Mononuclear cell (primary cell): ENCODE measurements around the gene LZTS3. TPM values are rescaled to one million over a fixed set of nuclear protein-coding genes. Genes with fewer than 3 reads are reported as not detected.
"Not testable (repeated sequence)": the region's sequence is repeated elsewhere in the genome, so short reads cannot be mapped to it uniquely, and the experiment has no call there.

Experiments
- H3K27me3 ChIP-seq: 2 replicates; pipeline ENCODE4 v1.6.0; 2011; ENCODE audit warnings: low read length, control low read depth; ENCODE audit not compliant: insufficient read depth
- H3K4me1 ChIP-seq: 2 replicates; pipeline ENCODE4 v1.5.1; 2011; ENCODE audit warnings: mild to moderate bottlenecking, low read length, control low read depth; ENCODE audit not compliant: insufficient read depth
- H3K4me3 ChIP-seq: 2 replicates; pipeline ENCODE4 v1.5.1; 2011; ENCODE audit warnings: mild to moderate bottlenecking, low read length, moderate library complexity
- H3K9me3 ChIP-seq: 2 replicates; pipeline ENCODE4 v1.5.1; 2011; ENCODE audit warnings: low read depth, mild to moderate bottlenecking, control low read depth, low read length
- total RNA-seq: library from RNA; depleted of rRNA; stranded (reverse); fragments of >200 nt; gene quantifications from one replicate; pipeline ENCODE4 v1.2.3, GENCODE V29; 2012

Gene LZTS3
- total RNA-seq, 1 donor = 17.6 TPM

DNA sequence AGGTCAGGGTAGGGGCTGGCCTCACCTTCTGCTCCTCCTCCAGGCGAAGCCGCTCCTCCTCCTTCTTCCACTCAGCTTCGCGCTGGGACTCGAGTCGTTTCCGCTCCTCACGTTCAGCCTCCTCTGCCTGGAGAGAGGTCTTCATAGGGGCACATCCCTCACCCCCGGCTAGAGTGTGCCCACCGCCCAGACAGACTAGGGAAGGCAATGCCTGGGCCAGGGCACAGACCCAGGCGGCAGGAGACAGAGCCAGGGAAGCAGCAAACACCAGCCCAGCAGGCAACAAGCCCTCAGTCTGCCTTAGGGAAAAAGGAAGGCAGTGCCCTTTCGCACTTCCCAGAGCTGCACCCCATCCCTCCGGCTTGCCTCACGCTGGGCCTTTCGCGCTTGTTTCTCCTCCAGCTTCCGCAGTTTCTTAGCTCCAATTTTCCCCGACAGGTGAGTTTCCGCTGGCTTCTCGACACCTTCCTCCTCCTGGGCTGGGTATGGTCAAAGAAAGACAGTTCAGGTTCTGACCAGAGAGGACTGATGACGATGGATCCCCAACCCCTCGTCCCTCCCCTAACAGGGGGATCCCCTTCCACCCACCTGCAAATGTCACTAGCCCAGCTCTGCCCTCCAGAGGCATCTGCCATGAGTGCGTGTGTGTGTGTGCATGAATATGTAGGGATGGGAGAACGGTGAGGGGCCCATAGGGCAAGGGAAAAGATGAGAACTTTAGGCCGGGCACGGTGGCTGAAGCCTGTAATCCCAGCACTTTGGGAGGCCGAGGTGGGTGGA lies 26.8 kb upstream of the LZTS3 start:
- peaks cover 12% of the 10 kb centered on the region for H3K4me1 ChIP-seq
- H3K27me3 ChIP-seq = no peaks in the 10 kb centered on the region
- H3K9me3 ChIP-seq = no peaks in the 10 kb centered on the region
- no peak overlapping the region for H3K4me3 ChIP-seq

DNA sequence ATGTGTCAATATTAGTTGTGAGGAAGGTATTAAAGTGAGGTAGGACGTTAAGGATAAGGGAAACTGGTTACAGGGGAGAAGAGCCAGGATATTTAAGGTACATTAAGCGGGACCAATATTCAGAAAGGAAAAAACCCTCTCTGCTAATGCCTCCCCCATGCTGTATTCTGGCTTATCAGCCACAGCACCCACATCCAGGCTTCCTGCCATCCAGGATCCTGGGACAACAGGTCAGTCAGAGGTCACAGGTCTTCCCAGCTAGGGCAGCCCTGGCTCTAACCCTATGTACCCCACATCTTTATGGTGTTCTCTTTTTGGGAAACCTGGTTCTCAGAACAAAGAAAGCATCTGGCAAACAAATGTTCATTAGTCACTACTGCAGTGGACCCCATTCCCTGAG lies 25.9 kb upstream of the LZTS3 start:
- H3K4me1 ChIP-seq = peaks cover 12% of the 10 kb centered on the region
- no peaks in the 10 kb centered on the region for H3K9me3 ChIP-seq
- H3K27me3 ChIP-seq = no peaks in the 10 kb centered on the region
- H3K4me3 ChIP-seq = no peak overlapping the region

DNA sequence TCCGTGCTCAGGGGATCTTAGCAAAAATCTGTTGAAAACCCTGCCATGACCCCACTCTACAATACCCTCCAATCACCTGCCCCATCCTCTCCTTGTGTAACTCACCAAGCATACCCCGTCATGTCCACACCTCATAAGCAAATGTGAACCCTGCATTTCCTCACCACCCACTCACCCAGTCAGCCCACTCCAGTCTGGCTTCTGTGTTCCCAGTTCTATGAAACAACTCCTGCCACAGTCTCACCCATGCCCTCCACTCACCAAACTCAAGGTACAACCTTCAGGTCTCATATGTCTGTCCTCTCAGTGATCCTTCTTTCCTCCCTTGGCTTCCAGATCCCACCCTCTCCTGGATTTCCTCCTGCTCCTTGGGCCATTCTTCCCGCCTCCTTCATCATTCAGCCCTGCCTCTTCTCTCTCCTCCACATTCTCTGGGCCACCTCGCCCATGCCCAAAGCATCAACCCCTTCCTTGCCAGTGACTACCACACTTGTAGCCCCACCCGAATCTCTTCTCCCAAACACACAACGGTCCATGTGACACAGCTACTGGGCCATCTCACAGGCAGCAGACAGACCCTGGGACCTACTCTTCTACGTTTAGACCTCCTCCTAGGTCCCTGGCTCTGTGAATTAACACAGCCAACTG lies 22.4 kb upstream of the LZTS3 start:
- no peaks in the 10 kb centered on the region for H3K9me3 ChIP-seq
- H3K4me1 ChIP-seq = no peaks in the 10 kb centered on the region
- H3K4me3 ChIP-seq = no peak overlapping the region
- no peaks in the 10 kb centered on the region for H3K27me3 ChIP-seq

DNA sequence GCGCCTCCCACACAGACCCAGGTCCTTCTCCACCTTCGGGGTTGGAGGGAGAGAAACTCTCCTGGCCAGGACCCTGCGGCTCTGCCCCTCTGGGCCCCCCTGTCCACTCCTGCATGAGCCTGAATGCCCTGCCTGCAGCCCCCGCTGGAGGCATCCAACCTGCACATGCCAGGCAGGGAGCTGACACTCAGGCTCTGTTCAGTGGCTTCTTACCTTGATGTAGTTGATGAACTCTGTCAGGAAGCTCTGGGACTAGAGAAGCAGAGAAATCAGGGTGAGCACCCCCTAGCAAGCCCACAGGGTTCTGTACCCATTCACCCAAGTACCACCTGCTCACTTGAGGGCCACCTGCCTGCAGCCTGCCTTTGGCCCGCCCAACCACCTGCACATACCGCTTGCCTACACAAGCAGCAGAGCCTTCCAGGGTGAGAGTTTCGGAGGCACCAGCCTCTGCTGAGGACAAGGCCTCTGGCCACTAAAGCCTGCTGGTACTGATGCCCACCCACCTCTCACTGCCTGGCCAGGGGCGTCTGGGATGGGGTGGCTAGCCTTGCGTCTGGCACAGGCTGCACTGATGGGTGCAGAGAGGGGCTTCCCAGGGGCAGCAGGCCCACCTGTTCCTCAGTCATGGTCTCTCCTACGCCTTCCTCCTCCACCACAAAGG lies 21.4 kb upstream of the LZTS3 start:
- Histone ChIP-seq H3K27me3 (no peaks in the 10 kb centered on the region), H3K4me1 (no peaks in the 10 kb centered on the region), H3K4me3 (no peak overlapping the region), H3K9me3 (no peaks in the 10 kb centered on the region)

- Histone ChIP-seq H3K4me3 (no peak overlapping the region), H3K4me1 (no peaks in the 10 kb centered on the region), H3K9me3 (no peaks in the 10 kb centered on the region), H3K27me3 (no peaks in the 10 kb centered on the region)
These were observed 20.7 kb upstream of the LZTS3 start for GRCh38 chr20:3193806-3194616.

DNA sequence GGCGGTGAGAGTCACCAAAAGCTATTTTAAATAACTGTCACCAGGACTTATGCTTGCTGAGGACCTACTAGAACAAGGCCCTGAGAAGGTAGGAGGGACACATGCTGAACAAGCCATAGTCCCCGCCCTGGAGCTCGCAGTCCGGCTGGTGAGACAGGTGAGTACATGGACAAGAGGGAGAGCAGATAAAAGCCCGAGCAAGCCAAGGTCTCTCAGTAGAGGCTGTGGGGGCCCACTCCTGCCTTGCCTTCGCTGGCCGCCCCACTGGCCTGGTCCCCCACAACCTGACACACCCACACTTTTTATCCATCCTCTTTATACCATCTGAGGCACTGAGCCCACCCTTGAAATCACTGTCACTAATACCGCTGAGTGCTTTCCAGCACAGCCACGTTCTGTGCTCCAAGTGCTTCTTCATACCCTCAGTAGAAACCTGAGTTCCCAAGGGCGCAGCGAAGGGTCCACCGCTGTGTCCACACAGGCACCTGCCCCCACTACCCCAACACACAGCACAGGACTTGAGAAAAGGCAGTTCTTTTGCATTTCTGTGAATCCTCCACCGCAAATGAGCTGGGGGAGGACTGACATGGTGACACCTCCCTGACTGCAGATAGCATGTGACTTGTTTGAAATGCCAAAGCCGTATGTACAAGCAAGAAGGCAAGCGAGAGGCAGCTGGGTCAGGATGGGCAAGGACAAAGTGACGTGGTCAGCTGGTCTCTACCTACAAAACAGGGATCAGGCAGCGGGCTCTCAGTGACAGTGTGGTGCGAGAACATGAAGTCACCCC lies 19.1 kb upstream of the LZTS3 start:
- Histone ChIP-seq H3K4me3 (no peak overlapping the region), H3K9me3 (no peaks in the 10 kb centered on the region), H3K27me3 (no peaks in the 10 kb centered on the region), H3K4me1 (no peaks in the 10 kb centered on the region)

DNA sequence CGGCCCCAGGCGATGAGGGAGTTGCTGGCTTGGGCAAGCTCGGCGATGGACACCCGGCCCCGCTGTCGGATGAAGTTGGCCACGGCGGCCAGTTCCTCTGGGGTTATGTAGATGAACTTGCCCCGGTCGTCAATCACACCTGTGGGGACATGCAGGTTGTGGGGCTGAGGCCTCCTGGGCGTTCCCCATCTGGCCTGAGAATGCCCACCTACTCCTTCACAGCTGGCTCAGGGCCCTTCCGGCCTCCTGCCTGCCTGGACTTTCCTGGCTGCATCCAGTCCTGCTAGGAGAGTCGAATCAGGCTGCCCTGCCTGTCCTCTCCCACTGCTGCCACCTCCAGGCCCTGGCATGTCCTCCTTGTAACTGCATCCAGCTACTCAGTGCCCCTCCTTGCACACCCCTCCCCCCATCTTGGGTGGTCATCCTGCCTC lies 17.3 kb upstream of the LZTS3 start:
- Histone ChIP-seq H3K4me3 (no peak overlapping the region), H3K9me3 (no peaks in the 10 kb centered on the region), H3K4me1 (no peaks in the 10 kb centered on the region)

DNA sequence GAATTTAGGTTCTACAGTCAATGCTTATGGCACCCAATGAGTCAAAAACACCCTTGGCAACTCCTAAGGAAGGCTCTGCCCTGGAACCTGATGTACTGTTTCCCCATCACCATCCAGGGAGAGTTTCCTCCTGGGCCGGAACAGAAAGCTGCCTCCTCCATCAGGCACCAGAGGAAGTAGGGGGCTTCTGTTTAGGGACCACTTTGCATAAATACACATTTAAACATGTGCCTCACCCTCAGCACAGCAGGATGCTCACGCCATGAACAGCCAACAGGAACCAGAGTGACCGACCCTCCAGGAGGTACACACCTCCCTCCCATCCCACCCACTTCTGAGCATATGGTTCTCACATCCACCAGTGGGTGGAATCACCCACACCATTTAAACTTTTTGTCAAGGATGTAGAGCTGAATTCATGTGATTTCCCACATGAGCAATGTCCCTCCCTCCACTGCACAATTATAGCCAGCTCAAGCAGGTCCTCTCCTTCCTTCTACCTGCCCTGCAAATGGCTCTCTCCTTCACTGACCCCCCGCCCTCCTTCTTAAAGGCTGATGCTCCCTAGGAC lies 16.3 kb upstream of the LZTS3 start:
- H3K4me1 ChIP-seq = no peaks in the 10 kb centered on the region
- no peaks in the 10 kb centered on the region for H3K9me3 ChIP-seq
- no peaks in the 10 kb centered on the region for H3K27me3 ChIP-seq
- no peak overlapping the region for H3K4me3 ChIP-seq

More for the DNA sequence above, 17.3 kb upstream of the LZTS3 start:
- H3K27me3 ChIP-seq = no peaks in the 10 kb centered on the region

- Histone ChIP-seq H3K27me3 (no peaks in the 10 kb centered on the region), H3K4me3 (no peak overlapping the region), H3K9me3 (no peaks in the 10 kb centered on the region), H3K4me1 (no peaks in the 10 kb centered on the region)
These were observed 15.6 kb upstream of the LZTS3 start for GRCh38 chr20:3188823-3189413.

- not testable (repeated sequence) for H3K4me3 ChIP-seq, H3K27me3 ChIP-seq
These were observed 14.5 kb upstream of the LZTS3 start for GRCh38 chr20:3187861-3188260.

GRCh38 chr20:3183896-3184612 lies 10.7 kb upstream of the LZTS3 start:
- Histone ChIP-seq H3K27me3 (no peaks in the 10 kb centered on the region), H3K4me3 (no peak overlapping the region), H3K9me3 (no peaks in the 10 kb centered on the region), H3K4me1 (no peaks in the 10 kb centered on the region)

More at GRCh38 chr20:3187861-3188260, 14.5 kb upstream of the LZTS3 start:
- H3K4me1 ChIP-seq, H3K9me3 ChIP-seq: not testable (repeated sequence)

DNA sequence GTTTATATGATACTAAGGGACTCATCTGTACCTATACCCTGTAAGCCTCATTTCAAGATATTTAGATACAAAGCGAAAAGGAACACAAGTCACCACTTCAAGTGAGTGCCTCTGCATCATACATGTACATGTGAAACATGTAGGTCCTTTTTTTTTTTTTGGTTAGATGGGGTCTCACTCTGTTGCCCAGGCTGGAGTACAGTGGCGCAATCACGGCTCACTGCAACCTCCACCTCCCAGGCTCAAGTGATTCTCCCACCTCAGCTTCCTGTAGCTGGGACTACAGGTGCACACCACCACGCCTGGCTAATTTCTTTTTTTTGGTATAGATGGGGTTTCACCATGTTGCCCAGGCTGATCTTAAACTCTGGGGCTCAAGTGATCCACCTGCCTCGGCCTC lies 9.1 kb upstream of the LZTS3 start:
- not testable (repeated sequence) for H3K27me3 ChIP-seq, H3K4me3 ChIP-seq, H3K4me1 ChIP-seq, H3K9me3 ChIP-seq

DNA sequence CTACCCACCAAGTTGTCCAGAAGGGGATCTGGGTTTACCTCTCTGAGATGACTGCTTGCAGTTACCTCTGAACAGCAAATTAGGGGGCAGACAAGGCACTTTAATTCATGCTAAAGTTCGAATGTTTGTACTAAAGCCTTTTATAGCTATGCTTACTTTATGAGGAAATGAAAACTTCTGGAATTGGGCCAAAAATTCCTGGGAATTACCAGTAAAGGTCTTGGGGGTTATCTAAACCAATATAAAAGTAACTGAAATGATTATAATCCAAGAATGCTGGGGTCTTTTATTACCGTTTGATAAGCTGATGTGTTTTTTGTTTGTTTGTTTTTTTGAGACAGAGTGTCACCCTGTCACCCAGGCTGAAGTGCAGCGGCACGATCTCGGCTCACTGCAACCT lies 7.9 kb upstream of the LZTS3 start:
- Histone ChIP-seq H3K9me3 (no peaks in the 10 kb centered on the region), H3K4me1 (no peaks in the 10 kb centered on the region), H3K4me3 (no peak overlapping the region), H3K27me3 (no peaks in the 10 kb centered on the region)
